ENCODE data around the gene ERC1.

ERC1 gene

GRCh38 chr12:1419849-1420371, 428.9 kb downstream of the ERC1 start:
- DNase-seq: no peak

- no peak for DNase-seq
Observed at GRCh38 chr12:1421091-1421846, 430.2 kb downstream of the ERC1 start.

GRCh38 chr12:1422604-1423315, 431.7 kb downstream of the ERC1 start:
- peak in 1 of 5 donors; percentile 71 for DNase-seq

- DNase-seq: no peak
Observed at GRCh38 chr12:1424674-1425395, 433.8 kb downstream of the ERC1 start.

GRCh38 chr12:1425396-1425729, 434.3 kb downstream of the ERC1 start:
- DNase-seq: peak in 1 of 5 donors; percentile 35

- DNase-seq: no peak
Observed at GRCh38 chr12:1428671-1429070, 437.6 kb downstream of the ERC1 start.

- DNase-seq: no peak
Observed at GRCh38 chr12:1429980-1430379, 439.0 kb downstream of the ERC1 start.

GRCh38 chr12:1434296-1434955, 443.4 kb downstream of the ERC1 start:
- DNase-seq: no peak

- no peak for DNase-seq
Observed at GRCh38 chr12:1435044-1435443, 444.0 kb downstream of the ERC1 start.

GRCh38 chr12:1435456-1435855, 444.4 kb downstream of the ERC1 start:
- DNase-seq: no peak

- DNase-seq: no peak
Observed at GRCh38 chr12:1436015-1436414, 445.0 kb downstream of the ERC1 start.

GRCh38 chr12:1436981-1437380, 446.0 kb downstream of the ERC1 start:
- no peak for DNase-seq

GRCh38 chr12:1439201-1439600, 448.2 kb downstream of the ERC1 start:
- DNase-seq: no peak

- no peak for DNase-seq
Observed at GRCh38 chr12:1439687-1440086, 448.7 kb downstream of the ERC1 start.

GRCh38 chr12:1443421-1444141, 452.6 kb downstream of the ERC1 start:
- no peak for DNase-seq

- no peak for DNase-seq
Observed at GRCh38 chr12:1444142-1444516, 453.1 kb downstream of the ERC1 start.

- no peak for DNase-seq
Observed at GRCh38 chr12:1445807-1446206, 454.8 kb downstream of the ERC1 start.

- no peak for DNase-seq
Observed at GRCh38 chr12:1448336-1448735, 457.3 kb downstream of the ERC1 start.

GRCh38 chr12:1453810-1454209, 462.8 kb downstream of the ERC1 start:
- DNase-seq: no peak

GRCh38 chr12:1456885-1457284, 465.9 kb downstream of the ERC1 start:
- DNase-seq: no peak

- no peak for DNase-seq
Observed at GRCh38 chr12:1457901-1458300, 466.9 kb downstream of the ERC1 start.

- DNase-seq: no peak
Observed at GRCh38 chr12:1459339-1459738, 468.3 kb downstream of the ERC1 start.
